Endometrial microvascular endothelial cells (primary cell): Measurements from ENCODE around the gene NWD2. TPM values are rescaled to one million over a fixed set of nuclear protein-coding genes. Genes with fewer than 3 reads are reported as not detected.

Source experiments
- in situ Hi-C: cut with HindIII; loops from 2 replicates; pipeline ENCODE4 v1.10.0; 2017; ENCODE audit warnings: low sequenced_read_pairs, low pct_unique_long_range_greater_than_20kb; ENCODE audit errors: inconsistent ontology term
- total RNA-seq: library from RNA; depleted of rRNA; stranded (reverse); fragments of >200 nt; gene quantifications from one replicate; pipeline ENCODE4 v1.2.3, GENCODE V29; 2015; ENCODE audit errors: inconsistent ontology term

The NWD2 gene
- total RNA-seq, 1 donor from 2014 or later: not detected

- in situ Hi-C loops: no loop called here
Measured at GRCh38 chr4:37453281-37453998, 208.9 kb downstream of the NWD2 start.

- in situ Hi-C loops: no loop called here
Measured at GRCh38 chr4:37453999-37454800, 209.7 kb downstream of the NWD2 start.

GRCh38 chr4:37455301-37456131, 211.0 kb downstream of the NWD2 start:
- in situ Hi-C loops: no loop called here

- in situ Hi-C loops: no loop called here
Measured at GRCh38 chr4:37461801-37462200, 217.3 kb downstream of the NWD2 start.

GRCh38 chr4:37463033-37463856, 218.7 kb downstream of the NWD2 start:
- in situ Hi-C loops: no loop called here

GRCh38 chr4:37464373-37465128, 220.0 kb downstream of the NWD2 start:
- in situ Hi-C loops: no loop called here

GRCh38 chr4:37465296-37465695, 220.8 kb downstream of the NWD2 start:
- in situ Hi-C loops: no loop called here

- in situ Hi-C loops: no loop called here
Measured at GRCh38 chr4:37465845-37466244, 221.3 kb downstream of the NWD2 start.

GRCh38 chr4:37467223-37467622, 222.7 kb downstream of the NWD2 start:
- in situ Hi-C loops: no loop called here

- in situ Hi-C loops: no loop called here
Measured at GRCh38 chr4:37467824-37468223, 223.3 kb downstream of the NWD2 start.

- in situ Hi-C loops: no loop called here
Measured at GRCh38 chr4:37469286-37469685, 224.7 kb downstream of the NWD2 start.

GRCh38 chr4:37470245-37470644, 225.7 kb downstream of the NWD2 start:
- in situ Hi-C loops: no loop called here

- in situ Hi-C loops: no loop called here
Measured at GRCh38 chr4:37471093-37471492, 226.6 kb downstream of the NWD2 start.

- in situ Hi-C loops: no loop called here
Measured at GRCh38 chr4:37471971-37472370, 227.4 kb downstream of the NWD2 start.

- in situ Hi-C loops: no loop called here
Measured at GRCh38 chr4:37473807-37474206, 229.3 kb downstream of the NWD2 start.

GRCh38 chr4:37475087-37475486, 230.5 kb downstream of the NWD2 start:
- in situ Hi-C loops: no loop called here

- in situ Hi-C loops: no loop called here
Measured at GRCh38 chr4:37475776-37476175, 231.2 kb downstream of the NWD2 start.

- in situ Hi-C loops: no loop called here
Measured at GRCh38 chr4:37476256-37476655, 231.7 kb downstream of the NWD2 start.
